HG03575 (cell line): ENCODE results near the gene TBX20.
"Not testable (repeated sequence)": the region's sequence is repeated elsewhere in the genome, so short reads cannot be mapped to it uniquely, and the experiment has no call there.

Experiments used
- ATAC-seq: cut with Tn5 transposase; IDR thresholded peaks from one replicate; pipeline ENCODE4 v1.9.1; 2021; ENCODE audit not compliant: unreplicated experiment, insufficient number of reproducible peaks, low FRiP score; ENCODE audit errors: extremely low read depth

Gene TBX20

DNA sequence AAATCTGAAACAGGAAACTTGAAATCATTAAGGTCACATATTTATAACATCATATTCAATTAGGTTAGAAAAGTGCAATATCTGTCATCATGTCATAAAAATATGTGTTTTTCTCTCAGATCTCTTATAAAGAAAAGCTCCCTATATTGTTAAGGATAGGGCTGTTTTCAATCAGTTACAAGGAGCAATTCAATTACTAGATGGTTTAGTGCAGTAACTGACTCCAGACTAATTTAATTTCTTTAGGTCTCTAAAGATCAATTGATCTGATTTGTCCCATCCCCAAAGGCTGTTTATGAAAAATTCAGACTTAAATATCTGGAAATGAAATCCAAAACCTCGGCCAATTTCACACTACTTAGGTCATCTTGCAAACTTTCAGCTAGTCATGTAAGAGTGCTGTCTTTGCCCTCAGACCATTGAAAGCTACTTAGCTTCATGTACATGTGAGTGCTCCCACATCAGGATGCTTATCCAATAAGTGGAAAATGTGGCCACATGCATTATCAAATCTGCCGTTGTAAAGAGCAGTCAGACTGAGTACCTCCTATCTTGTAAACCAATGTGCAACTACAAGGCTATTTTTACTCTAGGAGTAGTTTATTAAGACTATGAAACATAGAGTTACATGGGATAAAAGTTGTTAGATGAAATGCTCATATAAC is 24.7 kb downstream of the TBX20 start:
- ATAC-seq = not testable (repeated sequence)

DNA sequence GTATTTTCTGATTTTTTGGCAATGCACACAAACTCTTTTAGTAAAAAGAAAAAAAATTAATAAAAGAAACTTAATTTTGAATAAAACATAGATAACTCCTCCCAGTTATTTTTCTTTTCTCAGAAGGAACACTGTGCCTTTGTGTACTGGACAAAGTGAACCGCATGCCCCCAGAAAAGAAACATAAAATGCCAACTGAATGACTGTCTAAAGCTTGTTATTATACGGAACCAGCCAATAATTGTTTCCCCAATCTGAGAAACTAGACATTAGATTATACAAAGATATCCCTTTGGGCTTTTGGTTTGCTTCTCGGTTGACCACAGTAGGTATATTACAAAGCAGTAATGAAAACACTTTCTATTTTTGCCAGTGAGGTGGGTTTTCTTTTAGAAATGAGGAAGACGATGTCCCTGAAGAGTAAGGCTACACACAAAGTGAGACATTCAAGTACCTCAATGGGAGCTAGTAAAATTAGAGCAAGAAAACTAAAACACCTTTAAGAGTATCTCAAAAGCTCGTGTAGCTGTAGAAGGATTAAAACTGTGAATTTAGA is 25.3 kb downstream of the TBX20 start:
- ATAC-seq = not testable (repeated sequence)

DNA sequence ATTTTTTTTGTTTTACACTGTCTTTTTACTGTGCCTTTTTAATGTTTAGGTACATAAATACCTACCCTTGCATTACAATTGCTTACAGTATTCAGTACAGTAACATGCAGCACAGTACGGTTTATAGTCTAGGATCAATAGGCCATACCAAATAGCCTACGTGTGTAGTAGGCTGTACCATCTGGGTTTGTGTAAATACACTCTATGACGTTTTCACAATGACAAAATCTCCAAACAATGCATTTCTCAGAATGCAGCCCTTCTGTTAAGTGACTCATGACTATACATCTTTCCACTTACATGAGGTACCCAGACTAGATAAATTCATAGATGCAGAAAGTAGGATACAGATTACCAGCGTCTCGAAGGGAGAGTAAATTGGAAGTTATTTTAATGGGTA is 26.5 kb downstream of the TBX20 start:
- ATAC-seq = not testable (repeated sequence)

DNA sequence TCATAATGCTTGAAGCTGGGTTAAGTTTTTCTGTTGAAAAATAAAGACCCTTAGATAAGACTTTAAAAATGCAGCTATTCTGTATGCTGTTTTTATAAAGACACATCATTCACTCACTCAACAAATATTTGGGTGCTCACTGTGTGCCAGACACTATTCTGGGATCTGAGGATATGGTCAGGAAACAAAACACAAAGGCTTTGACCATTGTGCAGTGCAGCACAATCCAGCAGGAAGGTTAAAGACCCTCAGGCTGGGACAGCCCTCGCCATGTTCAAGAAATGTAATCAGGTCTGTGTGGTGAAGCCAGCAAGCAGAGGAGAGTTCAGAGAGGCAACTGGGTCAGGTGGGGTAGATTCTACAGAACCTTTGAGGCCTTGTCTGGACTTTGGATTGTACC is 31.5 kb downstream of the TBX20 start:
- not testable (repeated sequence) for ATAC-seq

DNA sequence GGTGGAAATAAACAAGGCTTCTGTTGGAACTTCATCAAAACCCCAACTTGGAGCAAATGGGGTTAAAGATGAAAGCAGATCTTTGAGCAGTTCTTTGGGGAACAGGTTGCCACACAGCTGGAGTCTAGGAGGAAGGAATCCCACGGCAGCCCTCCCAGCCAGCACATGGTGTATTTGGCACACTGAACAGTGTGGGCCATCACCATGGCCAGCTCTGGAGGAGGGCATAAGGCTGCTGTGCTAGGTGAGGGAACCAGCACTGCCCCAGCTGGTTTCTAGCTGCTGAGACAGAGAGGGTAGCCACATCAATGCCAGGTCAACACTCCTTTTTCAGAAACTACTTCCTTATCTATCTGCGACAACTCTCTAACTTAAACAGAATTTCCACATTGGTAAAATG is 33.7 kb downstream of the TBX20 start:
- not testable (repeated sequence) for ATAC-seq

DNA sequence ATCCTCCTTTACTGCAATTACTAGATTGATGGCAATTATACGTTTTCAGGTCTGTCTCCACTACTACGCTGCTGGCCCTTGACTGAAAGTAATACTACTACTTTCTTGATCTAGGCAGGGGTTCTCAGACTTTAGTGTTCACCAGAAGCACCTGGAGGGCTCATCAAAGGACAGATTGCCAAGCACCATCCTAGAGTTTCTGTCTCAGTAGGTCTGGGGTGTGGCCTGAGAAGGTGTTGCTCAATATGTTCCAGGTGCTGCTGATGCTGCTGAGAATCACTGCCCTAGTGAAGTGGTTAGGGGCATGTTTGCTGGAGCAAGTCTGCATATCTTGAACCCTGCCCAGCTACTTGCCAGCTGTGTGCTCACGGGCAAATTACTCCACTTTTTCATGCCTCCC is 37.9 kb downstream of the TBX20 start:
- ATAC-seq = not testable (repeated sequence)

DNA sequence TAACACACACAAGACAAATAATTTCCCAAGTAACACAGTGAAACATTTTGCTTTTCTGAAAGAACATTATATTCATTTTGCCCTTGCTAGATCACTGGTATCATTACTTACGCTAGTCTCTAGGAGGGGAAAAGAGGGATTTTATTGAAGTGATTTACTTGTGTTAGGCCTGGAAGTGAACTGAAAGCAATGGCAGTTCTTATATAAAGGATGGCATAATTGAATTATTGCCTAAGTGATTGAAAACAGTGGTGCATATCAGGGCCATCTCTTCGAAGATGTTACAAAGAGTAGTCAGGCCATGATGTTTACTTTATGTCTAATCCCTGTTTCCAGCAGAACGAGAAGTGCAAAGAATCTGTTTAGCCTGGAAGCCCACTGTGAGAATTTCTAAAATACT is 38.8 kb downstream of the TBX20 start:
- ATAC-seq = not testable (repeated sequence)

DNA sequence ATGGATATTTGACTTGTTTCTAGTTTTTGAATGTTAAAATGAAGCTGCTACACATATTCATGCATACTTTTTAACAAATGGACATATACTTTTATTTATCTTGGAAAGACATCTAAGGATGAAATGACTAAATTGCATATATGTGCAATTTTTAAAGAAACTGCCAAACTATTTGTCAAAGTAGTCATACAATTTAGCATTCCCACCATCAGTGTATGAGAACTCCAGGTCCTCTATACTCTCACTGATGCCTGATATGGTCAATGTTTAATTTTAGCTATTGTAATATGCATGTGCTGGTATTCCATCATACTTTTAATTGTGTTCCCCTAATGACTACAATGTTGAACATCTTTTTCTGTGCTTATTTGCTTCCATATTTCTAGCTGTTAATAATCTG is 47.0 kb downstream of the TBX20 start:
- ATAC-seq = not testable (repeated sequence)

DNA sequence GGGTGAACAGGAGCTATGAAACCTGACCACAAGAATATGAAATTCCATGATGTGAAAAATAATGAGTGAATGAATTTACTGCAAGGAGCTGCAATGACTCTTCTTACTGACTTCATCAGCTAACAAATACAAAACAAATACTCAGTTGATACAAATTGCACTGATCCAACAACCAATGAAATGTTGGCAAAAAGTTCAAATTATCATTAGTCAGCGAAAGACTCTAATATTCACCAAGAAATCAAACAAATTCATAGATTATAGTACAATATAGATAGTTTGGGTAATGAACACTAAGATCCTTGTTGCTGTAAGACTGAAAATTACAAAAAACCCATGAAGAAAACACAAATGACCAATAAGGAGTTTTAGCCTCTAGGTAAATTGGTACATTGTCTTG is 49.0 kb downstream of the TBX20 start:
- ATAC-seq = not testable (repeated sequence)

DNA sequence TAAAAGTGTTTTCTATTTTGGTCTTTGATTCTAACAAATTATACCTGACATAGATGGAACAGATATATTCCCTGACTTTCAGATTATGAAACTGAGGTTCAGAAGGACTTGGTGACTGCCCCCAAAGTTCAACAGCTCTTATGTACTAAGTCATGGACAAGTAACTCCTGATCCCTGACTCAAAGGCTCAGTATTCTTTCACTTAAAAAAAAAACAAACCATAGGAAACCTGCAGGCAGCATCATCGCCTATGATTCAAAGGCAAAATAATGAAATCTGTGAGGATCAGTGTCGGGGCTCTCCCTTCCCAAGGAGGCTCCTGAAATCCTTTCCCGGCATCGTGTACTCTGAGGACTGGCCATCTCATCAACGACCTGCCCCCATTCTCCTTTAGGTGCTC is 49.9 kb downstream of the TBX20 start:
- ATAC-seq = not testable (repeated sequence)

DNA sequence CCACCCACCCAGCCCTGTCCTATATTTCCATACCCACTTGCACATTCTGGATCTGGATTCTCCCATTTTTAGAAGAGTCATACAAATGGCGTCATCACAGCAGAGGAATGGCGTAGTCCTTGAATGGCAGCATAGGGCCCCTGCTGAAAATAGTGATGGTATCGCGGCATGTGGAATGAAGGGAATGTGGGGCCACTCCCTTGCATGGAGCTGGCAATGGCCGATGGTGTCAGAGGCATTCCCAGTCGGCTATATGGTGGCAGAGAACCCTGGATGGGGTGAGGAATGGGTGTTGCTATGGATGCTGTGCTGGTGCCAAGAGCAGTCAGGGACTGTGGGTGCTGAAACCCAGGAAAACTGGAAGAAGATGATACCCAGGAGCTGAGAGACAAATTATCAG is 51.5 kb downstream of the TBX20 start:
- not testable (repeated sequence) for ATAC-seq

DNA sequence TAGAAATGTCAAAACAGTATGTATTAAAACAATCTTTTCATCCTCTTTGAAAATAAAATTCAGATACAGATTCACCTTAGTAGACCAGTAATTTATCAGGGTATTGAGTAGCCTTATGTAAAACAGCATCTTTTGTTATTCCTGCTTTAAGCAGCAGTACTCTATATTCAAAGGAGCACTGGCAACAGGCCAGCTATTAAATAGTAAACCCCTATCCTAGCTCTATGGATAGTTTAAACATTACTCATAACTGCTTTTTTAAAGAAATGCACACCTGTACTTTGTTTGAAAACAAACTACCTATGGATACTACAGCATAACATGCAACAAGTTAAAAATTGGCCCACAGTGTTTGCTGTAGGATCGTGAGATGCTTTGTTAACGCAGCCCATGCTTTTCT is 53.7 kb downstream of the TBX20 start:
- ATAC-seq = not testable (repeated sequence)

DNA sequence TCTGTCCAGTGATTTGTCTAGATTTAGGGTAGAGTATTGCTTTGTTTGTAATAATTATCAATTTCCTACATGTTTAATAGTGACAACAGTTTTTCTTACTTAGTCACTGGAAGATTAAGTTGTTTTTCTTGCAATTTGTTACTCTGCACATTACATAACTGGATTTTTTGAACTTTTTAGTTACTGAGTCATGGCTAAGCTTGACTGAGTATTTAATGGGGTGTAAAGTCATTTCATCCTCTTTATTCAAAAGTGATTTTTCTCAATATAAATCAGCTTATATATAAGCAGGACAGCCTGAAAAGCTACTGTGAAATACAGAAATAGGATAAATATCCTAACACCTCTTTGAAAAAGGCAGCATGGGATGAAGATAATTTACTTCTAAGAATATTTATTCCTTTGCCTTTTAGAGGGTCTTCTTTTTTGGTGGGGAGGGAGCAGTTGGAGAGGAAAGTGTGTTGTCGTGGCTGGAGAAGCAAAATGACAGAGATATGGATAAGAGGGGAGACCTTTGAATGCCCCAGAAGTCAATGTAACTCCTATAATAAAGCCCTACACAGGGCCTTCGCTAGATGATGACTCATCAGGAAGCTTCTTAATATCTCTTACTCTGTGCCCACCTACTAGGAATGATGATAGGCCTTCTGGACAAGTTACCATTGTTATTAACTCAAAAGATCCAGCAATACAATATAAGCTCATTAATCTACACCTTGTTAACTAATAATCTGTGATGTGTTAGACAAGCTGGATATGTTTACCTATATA is 55.3 kb downstream of the TBX20 start:
- not testable (repeated sequence) for ATAC-seq

DNA sequence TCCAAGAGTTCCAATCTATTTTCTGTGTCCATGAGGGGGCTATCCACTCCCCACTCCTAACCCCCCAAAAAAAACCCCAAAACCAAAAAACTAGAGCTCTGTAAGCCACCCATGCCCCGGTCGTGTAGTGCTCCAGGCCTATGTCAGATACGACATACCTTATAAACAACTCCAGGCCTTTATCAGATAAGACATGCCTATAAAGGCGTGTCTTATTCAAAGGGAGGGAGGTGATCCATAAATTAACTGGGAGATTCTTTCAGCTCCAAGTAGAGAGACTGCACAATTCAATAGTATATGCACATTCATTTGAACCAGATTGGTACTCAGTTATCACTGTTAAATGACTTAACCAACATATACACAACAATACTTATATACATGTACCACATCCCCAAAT is 62.3 kb downstream of the TBX20 start:
- ATAC-seq = not testable (repeated sequence)

DNA sequence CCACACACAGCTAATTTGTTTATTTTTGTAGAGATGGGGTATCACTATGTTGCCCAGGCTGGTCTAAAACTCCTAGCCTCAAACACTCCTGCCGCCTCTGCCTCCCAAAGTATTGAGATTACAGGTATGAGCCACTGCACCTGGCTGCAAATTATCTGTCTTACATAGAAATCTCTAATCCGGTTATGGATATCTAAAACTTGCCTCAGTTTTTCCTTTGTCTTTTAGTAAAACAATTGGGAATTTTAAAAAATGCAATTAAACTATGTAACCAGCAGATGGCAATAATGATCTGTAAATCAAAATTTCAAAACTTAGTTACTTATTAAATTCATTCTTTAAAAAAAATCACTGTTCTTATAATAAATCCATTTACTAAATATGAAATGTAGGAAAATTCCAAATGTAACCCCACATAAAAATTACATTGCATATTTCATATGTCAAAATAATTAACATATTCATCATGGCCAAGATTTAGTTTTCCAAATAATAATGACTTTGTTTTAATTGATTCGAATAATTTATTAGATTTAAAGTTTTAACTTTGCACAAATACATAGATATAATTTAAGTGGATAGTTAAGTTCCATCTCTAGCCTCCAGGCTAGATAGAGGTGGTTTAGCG is 63.6 kb downstream of the TBX20 start:
- not testable (repeated sequence) for ATAC-seq

DNA sequence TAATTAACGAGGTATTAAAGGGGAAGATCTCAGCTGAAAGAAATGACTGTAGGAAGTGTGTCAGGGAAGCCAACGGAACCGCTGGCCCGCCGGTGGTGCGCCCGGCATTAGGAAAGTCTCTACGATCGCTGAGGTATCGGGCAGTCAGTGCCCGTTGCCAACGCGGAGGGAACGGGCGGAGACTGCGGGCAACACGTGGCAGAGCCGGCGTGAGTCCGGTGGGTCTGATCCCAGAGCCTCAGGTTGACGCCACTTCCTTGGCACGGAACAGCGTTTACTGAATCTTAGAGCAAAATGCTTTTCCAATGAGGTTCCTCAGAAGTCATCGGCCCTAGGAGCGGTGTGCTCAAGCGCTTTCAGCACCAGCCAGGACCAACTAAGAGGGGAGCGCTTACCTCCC is 67.1 kb downstream of the TBX20 start:
- not testable (repeated sequence) for ATAC-seq

DNA sequence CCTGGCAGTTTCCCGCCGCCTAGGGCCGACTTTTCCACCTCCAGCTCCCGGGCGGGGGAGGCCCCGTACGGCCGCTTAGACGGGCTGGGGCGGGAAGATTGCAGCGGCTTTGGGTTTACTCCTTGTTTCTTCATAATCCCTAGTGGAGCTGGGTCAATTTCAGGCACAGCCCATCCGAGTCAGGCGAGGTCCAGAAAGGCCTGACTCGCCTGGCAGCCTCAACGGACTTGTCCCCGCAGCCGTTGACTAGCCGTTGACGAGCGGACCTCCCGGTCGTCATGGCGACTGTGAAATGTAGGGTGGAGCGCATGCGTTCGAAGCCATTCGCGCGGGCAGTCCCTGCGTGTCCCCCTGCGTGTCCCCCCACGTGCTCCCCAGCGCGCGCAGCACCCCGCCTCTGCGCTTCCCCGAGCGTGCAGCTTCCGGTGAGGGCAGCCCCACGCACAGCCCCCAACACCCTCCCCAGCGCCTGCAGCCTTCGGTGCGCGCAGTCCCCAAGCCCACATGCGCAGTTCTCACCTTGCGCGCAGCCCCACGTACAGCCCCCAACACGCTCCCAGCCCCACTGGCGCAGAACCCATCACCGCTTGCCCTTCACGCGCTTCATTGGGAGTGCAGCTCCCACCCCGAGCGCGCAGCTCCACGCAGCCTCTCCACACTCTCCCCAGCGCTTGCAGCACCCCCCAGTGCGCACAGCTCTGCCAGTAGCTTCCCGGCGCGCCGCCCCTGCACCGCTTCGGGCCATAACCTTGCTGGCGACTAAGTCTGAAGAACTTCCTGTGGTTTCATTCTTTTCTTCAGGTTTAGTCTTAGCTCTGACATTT is 67.8 kb downstream of the TBX20 start:
- no peak for ATAC-seq

DNA sequence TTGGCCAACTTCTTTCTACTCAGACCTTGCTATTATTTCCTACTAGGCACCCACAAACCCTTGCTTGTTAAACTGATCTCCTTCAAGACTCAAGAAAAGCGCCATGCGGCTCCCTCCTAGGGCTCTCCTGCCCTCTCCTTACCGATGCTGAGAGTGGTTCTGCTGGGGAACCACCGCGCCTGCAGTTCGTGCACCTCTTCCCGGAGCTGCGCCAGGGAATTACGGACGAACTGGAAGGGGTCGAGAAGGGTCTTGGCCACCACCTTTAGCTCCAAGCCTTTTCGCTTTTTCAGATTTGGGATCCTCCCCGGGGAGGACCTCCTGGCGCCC is 68.4 kb downstream of the TBX20 start:
- not testable (repeated sequence) for ATAC-seq

DNA sequence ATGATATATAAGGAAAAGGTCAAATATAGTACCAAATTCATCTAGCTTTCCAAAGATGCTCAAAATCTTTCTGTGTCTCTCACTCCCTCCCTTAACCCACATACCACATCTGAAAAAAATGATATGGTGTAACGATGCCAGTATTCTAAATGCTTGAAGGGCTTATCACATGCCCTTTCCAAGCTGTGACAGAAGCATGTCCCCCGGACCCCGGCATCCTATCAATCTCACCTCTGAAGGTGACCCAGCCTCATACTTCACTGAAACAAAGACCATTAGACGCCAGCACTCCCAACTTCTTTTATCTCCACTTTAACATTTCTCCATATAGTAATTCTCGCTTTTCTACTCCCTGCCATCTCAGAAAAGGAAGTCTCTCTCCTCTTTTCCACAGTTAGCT is 68.9 kb downstream of the TBX20 start:
- not testable (repeated sequence) for ATAC-seq
